Measurements from ENCODE around the gene PSAPL1.

The PSAPL1 gene

DNA sequence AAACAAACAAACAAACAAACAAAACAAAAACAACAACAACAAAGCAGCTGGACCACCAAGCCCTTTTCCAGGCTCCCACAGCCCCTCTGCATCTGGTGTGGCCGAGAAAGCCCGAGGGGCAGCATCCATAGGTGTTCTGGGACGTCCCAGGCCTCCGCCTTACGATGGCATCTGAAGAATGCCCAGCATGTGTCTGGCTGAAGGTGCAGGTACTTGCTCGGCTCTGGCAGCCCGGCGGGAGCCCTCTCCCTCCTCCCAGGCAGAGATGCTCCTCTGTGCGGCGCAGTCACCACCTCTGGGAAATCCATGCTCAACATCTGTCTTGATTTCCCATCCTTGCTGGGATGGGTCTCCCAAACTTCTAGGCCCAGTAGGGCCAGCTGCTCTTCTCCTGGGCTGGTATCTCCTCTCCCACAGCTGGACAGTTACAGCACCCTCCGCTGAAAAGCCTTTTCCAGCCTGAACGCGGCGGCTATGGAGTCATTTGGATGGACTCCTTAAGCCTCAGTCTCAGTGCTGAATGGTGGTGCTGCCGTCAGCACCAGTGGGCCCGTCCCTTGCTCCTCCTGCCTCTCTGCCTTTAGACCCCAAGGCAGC is 4.3 kb downstream of the PSAPL1 start:
- no peak for DNase-seq

DNA sequence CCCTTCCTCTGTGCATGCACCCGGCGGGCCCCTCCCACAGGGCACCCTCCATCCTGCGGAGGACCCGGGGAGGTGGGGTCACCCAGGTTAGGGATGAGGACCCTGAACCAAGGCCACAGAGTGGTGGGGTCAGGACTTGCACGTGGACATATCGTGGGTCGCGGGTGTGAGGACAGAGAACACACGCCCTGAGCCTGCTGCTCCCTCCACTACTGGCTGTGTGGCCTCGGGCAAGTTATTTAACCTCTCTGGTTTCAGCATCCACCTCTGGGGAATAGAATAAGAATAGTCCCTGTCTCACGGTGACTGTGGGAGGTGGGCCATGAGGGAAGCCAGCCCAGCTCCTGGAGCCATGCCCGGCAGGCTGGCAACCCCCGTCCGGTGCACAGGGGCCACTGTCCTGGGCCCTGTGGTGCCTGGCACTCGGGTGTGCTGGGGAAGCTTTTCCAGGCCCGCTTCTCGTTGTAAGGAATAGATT is 5.1 kb downstream of the PSAPL1 start:
- no peak for DNase-seq

DNA sequence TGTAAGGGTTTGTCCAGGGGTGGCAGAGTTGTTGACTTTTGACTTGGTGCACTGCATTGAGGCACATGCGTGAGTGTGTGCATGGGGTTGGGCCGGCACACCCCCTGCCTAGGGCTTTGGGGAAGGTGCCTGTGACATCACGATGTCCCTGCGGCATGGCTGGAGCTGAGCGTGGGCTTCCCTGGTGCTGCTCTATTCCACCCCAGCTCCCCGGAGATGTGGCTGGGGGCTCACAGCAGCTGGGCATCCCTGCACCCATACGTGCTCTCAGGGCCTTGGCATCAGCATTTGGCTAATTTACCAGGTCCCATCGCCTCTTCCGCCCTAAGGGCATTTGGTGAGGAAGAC is 5.7 kb downstream of the PSAPL1 start:
- no peak for DNase-seq

DNA sequence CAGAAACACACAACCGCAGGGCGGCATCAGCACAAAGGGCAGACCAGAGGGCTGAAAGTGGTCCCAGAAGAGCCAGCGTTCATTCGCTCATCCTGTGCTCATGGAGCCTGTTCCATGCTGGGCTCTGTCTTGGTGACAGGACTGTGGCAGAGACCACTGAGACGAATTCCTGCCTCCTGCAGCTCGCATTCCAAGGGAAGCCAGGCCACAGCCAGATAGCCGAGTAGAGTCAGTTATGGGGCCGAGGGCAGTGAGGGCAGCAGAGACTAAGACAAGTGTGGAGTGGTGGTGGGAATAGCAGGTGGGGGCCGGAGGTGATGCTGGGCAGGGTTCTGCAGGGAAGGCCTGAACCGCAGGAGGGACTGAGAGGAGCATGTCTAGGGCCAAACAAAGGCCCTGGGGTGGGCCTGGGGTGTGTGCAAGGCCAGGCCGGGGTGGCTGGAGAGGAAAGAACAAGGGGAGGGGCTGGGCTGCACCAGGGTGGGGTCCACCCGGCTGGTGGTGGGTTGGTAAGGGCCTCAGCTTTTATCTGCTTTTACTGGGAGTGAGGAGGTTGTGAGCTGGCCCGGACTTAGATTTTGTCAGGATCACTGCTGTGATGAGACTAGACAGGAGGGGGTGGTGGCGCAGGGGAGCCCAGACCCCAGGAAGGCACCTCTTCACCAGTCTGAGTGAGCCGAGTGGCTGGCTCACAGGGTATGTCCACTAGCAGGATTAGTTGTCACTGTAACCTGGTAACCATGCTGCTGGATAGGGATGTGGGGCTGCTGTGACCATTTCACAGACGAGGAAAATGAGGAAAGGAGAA is 6.3 kb downstream of the PSAPL1 start:
- DNase-seq = no peak

DNA sequence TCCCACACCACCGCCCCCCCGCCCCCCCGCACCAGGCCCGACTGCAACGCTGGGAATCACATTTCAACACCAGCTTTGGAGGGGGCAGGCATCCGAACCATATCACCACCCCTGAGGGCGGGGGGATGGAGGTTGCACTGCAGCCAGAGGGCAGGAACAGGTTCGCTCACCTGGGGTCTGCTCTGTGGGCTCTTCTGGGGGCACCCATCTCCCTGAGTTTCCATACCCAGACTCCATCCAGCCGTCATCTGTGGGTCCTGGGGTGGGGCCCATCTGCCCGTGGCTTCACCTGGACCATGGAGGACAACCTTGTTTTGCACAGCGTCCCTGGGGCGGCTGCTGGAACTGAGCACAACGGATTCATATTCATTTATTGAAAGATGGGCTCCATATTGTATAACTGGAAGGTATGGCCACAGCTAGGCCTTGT is 6.9 kb downstream of the PSAPL1 start:
- no peak for DNase-seq

DNA sequence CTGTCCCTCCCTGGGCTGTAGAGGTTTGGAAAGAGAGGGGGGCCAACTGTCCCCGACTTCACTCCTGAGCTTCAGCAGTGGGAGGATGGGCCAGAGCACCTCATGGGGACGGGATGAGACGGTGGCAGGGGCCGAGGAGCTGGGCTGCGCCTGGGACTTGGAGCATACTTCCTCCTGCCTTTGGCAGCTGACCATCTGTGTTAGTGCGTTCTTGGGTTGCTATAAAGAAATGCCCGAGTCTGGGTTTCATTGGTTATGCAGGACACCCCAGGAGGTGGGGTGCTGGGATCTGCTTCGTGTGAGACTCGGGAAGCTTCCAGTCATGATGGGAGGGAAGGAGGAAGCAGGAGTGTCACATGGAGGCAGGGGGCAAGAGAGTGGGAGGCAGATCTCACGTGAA is 7.4 kb downstream of the PSAPL1 start:
- no peak for DNase-seq

DNA sequence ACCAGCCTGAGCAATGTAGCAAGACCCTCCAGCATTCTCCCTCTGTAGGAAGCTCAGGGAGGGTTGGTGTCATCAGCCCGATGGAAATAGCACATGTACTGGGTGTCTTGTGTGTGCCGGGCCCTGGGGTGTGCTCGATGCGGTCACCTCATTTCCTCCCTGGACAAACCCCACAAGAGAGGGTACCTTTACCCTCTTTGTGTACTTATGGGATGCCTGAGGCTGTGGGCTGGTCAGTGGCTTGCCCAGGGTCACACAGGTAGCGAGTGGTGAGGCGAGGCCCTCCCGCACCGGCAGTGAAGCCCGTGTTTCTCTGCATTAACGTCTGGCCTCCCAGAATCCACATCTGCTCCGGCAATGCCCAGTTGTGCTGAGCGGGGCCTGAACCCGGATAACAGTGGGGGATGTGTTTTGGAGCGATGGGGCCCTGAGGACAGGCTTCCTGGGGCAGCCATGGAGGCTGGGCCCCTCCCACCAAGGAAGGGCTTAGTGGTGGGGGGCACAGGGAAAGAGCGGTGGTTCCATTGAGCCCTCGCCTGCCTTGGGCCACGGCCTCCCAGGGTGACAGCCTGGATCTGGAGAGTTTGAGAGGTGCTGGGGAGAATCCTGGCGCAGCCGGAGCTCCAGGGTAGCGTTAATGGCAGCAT is 8.1 kb downstream of the PSAPL1 start:
- DNase-seq = no peak

DNA sequence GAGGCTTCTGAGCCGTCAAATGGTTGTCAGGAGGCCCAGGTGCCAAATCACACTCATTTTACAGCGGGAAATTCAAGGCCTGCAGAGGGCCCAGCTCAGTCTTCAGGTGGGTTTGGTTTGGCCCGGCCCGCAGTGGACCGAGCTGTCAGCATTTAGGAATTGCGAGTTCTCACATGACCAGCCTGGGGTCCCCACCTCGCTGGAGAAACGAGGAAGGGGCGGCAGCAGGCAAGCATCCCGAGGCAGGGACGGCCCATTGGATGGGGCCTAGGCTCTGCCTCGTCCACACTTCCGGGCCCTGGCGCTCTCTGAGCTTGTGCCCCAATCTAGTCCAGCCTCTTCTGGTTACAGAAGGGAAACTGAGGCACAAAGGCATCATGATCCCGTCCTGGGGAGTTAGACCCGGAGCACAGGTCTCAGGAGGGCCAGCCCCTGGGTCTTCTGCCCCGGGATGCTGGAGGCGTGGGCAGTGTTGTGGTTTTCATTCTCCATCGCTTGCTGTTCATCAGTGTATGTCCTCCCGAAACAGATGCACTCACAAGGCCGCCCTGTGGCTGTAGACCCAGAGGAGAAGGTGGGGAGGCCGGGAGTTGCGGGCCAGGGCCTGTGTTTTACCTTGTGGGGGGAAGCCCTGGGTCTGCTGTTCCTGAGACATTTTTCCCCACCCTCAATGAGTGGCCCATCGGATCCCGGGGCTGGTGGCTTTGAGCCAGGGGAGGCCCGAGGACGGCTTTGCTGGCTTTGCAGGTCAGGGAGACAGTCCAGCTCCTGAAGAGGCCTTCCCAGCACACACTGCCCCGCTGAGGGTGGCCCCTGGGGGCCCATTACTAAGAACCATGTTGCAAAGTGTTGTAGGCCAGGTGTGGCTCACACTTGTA is 8.9 kb downstream of the PSAPL1 start:
- no peak for DNase-seq

DNA sequence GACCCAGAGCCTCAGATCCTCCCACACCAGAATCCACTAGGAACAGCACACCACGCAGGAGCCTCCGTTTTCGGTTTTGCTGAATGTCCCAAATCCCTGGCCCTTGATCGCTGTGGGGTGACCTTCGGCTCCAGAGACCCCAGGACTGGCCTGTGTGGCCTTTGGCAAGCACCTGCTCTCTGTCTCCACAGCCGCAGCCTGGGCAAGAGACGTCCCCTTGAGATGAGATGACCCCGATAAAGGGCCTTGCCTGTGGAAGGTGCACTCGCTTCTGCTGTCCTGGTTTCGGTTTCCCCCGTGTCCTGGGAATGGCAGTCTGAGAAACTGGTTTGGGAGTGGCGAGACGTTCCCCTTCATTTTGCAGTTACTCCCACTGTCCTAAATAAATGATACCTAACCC is 9.6 kb downstream of the PSAPL1 start:
- DNase-seq = no peak

DNA sequence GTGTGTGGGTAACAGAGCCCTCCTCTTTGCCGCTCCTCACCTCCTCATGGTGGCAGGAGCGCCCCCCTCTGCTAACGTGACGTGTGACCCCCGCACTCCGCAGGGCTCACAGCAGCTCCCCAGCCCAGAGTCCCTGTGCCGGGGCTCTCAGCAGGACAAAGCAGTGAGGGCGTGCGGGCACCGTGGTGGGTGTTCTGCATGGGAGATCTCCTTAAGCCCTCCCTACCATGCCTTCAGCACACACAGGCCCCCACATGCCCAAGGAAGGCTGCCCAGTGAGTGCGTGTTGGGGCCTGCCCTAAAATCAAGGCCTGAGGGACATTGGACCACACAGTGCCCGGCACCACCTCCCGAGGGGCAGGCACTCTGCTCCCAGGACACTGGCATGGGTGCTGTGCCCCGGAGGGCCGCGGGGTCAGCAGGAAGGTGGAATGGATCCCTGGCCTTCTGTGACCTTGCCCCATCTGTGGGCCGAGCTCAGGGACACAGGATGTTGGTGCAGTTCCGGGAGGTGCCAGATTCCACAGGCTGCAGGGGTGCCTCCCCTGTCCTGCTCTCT is 10.1 kb downstream of the PSAPL1 start:
- DNase-seq = no peak

DNA sequence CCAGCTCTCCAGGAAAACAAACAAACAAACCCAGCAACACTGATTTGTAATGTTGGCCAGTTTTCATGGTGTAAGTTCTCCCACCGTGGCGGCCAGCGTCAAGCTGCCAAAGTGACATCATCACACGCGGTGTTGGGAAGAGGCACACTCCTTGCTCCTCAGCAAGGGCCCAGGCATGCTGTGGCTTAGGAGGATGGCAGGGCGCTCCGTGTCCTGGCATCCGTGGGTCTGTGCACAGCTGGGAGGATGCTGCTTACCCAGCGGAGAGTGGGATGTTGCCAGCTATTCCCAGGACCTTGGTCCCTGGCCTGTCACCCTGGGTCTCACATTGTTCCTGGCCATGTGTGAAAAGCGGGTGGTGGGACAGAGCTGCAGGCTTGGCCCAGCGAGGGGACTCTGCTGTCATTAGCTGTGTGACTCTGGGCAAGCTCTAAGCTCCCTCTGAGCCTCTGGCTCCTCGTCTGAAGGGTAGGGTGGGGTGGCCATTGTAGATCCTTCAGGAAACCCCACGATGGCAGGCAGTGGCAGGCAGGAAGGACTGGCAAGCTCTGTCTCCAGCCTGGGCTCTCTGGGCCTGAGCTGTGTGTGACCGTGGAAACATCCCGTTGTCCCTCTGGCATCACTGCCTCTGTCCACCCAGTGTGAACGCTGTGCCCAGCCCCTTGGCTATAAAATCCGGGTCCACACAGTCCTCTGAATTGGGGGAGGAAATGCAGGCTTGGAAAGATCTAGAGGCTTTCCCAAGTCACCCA is 10.8 kb downstream of the PSAPL1 start:
- DNase-seq = no peak

DNA sequence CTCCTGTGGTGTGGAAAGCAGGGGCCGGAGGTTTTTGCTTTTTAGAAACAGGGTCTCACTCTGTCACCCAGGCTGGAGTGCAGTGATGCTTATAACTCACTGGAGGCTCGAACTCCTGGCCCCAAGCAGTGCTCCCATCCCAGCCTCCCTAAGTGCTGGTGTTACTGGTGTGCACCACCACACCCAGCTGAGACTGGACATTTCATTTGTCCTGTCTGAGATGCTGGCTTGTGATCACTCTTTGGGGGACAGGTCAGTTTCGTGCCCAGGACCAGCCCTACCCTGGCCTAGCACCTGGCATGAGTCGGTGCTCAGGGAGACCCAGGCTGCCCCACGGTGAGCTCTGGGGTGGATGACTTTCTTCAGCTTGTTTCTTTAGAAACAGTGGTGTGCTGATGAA is 11.3 kb downstream of the PSAPL1 start:
- no peak for DNase-seq

DNA sequence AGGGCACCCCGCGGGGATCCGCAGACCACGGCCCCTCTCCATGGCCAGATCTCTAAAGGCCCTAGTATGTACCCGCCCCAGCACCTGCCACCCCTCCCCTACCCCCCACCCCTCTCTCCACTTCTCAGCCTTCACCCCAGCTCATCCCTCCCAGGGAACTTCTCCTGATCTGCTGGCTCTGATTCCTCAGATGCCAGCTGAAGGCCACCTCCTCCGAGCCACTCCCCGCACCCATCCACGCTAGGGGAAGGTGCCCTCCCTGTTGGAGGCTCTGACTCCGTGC is 11.9 kb downstream of the PSAPL1 start:
- DNase-seq = no peak

DNA sequence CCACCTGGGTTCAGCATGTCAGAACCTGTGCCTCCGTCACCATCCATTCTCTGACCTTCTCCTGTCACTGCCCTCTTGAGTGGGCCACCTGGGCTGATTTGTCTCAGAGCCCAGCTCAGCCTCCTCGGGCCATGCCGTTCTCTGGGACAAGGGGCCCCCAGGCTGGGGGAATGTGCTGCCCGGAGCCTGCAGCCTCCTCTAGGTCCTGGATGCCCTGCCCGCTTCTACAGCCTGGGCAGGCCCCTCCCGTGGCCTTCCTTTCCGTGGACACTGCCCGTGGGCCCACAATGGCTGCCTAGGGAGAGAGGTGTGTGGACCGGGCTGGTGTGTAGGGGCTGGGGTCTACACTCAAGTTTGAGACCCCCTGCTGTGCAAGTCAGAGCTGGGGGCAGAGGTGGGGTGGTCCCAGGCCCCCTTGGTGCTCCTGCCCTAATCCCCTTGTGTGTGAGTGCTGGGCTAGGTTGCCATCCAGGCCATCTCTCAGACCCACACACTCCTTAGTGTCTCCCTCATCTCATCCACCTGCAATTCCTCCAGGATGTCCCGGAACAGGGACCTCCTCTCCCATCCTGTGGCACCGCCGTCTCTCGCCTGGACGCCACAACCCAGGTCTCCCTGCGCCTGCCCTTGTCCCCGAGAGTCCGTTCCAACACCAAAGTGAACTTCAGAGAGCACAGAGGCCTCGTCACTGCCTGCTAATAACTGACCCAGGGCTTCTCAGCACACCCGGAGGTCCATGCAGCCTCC is 12.4 kb downstream of the PSAPL1 start:
- no peak for DNase-seq

DNA sequence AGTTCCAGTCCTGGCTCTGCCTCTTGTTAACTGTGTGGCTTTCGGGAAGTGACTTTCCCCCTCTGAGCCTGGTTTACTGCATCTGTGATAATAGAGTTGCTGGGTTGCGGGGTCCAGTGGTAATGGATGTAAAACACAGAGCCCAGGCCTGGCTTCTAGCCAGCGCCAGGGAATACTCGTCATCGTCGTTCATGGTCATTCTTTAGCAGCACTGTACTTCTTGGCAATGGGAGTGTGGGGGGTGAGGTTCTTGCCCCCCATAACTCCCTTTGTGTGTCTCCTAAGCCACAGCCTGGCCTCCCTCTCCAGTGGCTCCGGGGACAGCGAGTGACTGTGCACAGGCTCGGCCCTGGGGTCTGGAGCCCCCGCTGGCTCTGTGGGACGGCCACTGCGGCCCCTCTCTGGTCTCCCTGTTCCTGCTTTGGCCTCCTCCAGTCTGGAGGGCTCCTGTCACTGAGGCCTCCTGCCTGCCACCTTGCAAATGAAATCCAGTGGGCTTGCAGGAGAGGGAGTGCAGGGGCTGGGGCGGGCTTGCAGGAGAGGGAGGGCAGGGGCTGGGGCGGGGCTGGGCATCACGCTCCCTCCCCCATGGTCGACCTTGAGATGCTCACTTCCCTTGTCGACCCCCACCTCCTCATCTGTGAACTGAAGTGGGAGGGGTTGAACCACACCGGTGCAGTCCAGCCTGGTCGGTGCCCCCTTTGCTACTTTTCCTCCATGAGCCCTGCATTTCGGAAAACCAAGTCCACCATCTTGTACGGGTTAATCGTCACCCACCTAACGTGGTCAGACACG is 13.2 kb downstream of the PSAPL1 start:
- no peak for DNase-seq

DNA sequence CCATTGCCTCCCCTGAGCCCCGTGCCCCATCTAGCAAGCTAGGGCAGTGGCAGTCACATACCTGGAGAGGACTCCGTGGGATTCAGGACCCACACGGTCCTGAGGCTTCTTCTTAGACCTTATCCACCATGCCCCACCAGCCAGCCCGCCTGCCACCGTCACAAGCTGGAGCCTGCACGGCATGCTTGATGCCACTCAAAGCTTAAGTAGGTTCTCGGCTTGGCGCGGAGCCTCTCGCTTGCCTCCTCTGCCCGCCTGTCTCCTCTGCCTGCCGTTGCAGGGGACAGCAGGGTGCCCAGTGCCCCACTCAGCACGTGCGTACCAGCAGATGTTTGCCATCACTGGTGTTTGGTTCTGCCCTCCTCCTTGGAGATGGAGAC is 14.1 kb downstream of the PSAPL1 start:
- DNase-seq = no peak

DNA sequence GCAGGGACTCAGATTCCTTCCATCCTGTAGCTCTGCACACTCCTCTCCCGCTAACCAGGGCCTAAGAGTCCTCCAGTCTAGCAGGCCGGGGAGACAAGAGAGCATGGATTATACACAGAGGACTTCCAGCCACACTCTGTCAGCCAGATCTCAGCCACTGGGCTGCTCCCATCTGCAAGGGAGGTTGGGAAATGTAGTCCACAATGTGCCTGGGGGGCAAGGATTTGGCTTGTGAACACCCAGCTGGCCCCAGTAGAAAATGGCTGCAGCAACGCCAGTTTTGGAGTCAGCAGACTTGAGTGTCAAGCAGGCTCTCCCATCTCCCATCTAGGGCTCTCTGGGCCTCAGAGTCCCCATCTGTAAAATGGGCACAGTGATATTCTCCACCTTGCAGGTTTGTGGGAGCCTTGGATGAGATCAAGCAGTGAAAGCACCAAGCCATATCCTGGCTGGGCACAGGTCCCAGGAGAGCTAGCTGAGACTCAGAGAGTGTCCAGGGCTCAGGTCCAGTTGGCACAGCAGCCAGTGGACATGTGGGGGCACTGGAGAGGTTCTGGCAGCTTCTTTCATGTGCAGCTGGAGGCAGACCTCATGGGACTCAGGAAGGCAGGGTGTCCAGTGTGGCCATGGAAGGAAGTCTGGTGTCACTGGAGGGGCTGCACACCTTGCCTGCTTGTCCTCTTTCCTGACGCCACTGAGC is 14.6 kb downstream of the PSAPL1 start:
- no peak for DNase-seq

DNA sequence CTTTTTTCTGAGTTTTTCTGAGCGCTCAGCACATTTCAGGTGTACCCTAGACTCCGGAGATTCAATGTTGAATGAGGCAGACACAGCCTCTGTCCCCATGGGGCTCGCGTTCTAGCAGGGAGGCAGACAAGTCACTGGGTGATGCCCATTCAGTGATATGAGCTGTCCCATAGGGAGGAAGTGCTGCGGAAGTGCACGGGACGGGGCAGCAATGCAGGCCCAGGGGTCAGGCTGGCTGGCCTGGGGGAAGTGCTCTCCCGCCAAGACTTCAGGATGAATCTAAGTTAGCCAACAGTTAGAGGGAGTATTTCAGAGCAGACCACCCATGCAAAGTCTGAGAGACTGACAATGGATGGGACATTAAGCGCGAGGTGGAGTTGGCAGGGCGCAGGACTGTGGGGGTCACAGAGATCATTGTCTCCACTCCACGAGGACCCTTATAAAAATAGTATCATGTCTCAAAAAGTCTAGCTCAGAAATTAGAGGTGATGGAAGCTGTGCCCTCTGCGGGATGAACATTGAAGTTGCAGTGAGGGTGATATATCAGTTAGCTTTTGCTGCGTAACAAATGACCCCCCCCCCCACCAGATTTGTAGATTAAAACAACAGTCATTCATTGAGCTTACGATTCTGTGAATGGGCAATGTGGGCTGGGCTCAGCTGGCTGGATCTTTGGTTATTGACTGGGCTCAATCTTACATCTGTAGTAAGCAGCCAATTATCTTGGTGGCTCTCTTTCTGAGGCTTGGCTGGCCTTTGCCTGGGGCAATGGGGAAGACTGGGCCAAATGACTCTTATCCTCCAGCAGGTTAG is 16.4 kb downstream of the PSAPL1 start:
- no peak for DNase-seq

DNA sequence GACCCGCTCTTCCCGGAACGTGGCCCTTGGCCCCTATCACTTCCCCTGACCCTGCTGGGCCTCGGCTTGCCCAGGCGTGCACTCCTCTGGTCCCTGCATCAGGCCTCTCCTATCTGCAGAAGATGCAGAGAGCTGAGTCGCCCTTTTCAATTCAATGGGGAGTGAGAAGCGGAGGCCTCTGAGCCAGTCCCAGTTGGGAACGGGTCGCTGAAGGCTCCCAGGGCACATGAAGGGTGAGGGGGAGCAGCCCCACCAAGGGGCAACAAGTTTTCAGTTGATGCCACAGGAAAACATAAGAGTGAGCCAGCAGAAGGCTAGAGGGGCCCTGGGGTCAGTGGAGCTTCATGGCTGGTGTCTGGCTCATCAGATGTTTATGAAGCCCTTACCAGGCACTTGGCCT is 17.1 kb downstream of the PSAPL1 start:
- no peak for DNase-seq
